ENCODE data around the gene HJURP.

- no peak for TF ChIP-seq CTCF (conservative IDR thresholded peaks at IDR 0.05)
- no peak for TF ChIP-seq ZFX (IDR thresholded peaks at IDR 0.05)
These were observed 37.6 kb downstream of the HJURP start for GRCh38 chr2:233816771-233817170.
